HG02884 (cell line): ENCODE data around the gene HMBS.

Experiments used
- ATAC-seq: cut with Tn5 transposase; IDR thresholded peaks from one replicate; pipeline ENCODE4 v1.9.1; 2021; ENCODE audit warnings: mild to moderate bottlenecking, moderate library complexity; ENCODE audit not compliant: unreplicated experiment

Gene HMBS

GRCh38 chr11:119067371-119068222 lies 17.1 kb upstream of the HMBS start, which contains the start of gene VPS11:
Gene VPS11 (plus strand): TSS chr11:119067818. CDS start chr11:119067824, 6 bp downstream.
- peak; percentile 91 for ATAC-seq

DNA sequence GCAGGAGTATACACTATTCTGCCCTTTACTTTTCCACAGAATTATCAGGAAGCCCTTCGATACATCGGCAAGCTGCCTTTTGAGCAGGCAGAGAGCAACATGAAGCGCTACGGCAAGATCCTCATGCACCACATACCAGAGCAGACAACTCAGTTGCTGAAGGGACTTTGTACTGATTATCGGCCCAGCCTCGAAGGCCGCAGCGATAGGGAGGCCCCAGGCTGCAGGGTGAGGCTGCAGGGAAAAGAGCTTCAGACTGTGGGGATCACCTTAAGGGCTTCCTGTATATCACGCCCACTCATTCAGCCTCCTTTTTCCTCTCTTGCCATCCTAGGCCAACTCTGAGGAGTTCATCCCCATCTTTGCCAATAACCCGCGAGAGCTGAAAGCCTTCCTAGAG lies 6.8 kb upstream of the HMBS start:
- no peak for ATAC-seq

DNA sequence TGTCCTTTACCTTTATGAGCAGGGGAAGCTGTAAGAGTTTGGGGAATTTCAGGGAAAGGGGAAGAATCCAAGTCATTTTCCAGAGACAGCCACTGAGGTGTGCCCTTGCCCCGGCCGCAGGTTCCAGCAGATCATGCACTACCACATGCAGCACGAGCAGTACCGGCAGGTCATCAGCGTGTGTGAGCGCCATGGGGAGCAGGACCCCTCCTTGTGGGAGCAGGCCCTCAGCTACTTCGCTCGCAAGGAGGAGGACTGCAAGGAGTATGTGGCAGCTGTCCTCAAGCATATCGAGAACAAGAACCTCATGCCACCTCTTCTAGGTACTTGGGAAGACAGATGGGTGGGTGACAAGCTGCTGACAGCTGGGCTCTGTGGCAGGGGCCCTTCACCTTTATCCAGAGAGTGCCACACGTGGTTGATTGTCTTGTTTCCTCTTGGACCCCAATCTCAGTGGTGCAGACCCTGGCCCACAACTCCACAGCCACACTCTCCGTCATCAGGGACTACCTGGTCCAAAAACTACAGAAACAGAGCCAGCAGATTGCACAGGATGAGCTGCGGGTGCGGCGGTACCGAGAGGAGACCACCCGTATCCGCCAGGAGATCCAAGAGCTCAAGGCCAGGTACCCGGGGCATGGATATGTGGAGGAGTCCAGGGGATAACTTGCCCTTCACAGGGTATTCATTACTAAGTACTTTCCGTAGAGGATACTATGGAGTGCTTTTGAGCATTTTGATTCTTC lies 5.8 kb upstream of the HMBS start:
- no peak for ATAC-seq

DNA sequence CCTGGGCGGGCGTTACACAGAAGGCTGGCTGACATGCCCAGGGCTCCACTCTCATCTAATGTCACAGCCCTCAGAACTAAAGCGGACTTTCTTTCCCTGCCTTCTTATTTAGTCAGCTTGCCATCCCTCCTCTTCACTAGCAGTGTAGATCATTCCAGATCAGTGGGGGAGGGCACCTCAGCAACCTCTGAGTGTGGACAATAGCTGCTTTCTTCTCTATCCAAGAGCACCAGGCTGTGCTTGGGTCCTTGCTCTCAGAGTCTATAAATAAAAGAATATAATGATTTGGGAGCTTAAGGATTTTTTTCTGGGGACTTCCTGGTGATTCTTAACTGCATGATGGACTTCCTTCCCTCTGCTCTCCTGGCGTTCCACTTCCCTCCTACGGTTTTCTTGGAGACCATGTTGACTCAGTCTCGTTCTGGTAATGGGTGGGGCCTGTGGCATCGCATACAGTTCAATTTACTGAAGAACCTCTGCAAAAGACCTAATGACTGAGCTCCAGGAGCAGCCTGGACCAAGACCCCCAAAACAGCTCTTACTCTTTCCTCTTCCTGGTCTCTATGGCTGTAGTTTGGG lies 2.9 kb upstream of the HMBS start:
- ATAC-seq, result no peak

- peak; percentile 11 for ATAC-seq
These were observed 761 bp downstream of the HMBS start for GRCh38 chr11:119085437-119085847.

DNA sequence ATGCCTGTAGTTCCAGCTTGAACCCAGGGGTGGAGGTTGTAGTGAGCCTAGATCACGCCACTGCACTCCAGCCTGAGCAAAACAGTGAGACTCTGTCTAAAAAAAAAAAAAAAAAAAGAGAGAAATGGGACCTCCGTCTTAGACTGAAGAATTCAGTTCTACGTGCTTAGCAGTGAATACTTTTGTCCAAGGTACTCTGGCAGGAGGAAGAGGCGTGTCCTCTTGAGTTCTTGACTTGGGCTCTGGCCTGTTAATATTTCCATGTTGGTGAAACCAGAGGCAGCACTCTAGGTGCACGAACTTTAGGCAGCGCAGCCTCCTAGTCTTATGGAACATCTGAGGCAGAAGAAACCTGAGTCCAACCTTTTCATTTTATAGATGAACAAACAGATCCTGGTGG lies 2.4 kb downstream of the HMBS start:
- no peak for ATAC-seq

DNA sequence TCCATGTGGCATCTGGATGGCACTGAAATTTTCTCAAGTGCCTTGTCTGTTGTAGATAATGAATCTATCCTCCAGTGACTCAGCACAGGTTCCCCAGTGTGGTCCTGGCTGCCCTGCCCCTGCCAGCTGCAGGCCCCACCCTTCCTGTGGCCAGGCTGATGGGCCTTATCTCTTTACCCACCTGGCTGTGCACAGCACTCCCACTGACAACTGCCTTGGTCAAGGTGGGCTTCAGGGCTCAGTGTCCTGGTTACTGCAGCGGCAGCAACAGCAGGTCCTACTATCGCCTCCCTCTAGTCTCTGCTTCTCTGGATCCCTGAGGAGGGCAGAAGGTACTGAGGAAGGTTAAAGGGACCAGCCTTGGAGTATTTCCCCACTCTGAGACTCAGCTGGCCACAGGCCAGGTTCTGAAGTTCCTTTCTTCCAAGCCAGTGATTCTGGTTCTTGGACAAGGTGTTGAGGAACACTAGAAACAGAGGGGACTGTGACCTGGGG lies 3.1 kb downstream of the HMBS start:
- ATAC-seq, result no peak

DNA sequence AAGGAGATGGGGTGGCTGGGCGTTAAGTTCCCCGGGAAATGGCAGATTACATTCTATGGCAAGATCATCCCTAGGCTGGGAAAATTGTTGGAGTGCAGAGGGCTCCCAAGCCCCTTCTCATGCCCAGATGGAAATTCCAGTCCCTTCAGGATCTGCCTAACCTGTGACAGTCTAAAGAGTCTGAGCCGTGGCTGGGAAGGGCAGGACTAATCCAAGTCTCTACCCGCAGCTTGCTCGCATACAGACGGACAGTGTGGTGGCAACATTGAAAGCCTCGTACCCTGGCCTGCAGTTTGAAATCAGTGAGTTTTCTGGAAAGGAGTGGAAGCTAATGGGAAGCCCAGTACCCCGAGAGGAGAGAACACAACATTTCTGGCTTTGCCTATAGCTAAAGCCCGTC lies 3.7 kb downstream of the HMBS start:
- ATAC-seq, result no peak

GRCh38 chr11:119089319-119089718 lies 4.6 kb downstream of the HMBS start:
- no peak for ATAC-seq

- no peak for ATAC-seq
These were observed 6.5 kb downstream of the HMBS start for GRCh38 chr11:119091178-119091577.

DNA sequence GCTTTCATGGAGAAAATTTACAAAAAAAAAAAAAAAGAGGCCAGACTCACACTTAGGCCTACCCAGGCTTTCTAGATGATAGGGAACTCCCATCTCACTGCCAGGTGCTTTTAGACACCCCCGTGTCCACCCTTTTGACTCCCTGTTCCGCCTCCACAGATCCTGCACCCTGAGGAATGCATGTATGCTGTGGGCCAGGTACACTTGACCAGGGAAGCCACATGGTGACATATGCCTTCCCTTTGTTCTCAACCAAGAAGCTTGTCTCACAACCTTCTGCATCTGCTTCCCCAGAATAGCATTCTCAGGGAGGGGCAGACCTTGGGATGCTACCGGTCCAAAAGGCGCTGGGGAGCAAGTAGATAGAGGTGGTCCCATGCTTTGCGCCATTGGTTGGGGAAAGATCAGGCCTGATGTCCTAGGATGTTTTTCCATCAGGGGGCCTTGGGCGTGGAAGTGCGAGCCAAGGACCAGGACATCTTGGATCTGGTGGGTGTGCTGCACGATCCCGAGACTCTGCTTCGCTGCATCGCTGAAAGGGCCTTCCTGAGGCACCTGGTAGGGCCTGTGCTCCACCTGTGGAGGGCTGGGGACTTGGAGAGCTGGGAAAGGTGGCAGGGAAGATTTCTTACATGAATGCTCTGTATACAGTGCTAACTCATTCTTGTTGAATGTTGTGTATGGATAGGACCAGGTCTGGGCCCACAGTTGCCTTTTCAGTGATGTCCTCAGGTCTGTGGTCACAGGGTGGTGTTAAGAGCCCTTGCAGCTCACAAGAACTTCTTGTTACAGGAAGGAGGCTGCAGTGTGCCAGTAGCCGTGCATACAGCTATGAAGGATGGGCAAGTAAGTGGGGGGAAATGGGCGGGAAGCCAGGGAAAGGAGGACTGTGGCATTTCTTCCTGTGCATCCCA lies 7.5 kb downstream of the HMBS start:
- ATAC-seq, result no peak

DNA sequence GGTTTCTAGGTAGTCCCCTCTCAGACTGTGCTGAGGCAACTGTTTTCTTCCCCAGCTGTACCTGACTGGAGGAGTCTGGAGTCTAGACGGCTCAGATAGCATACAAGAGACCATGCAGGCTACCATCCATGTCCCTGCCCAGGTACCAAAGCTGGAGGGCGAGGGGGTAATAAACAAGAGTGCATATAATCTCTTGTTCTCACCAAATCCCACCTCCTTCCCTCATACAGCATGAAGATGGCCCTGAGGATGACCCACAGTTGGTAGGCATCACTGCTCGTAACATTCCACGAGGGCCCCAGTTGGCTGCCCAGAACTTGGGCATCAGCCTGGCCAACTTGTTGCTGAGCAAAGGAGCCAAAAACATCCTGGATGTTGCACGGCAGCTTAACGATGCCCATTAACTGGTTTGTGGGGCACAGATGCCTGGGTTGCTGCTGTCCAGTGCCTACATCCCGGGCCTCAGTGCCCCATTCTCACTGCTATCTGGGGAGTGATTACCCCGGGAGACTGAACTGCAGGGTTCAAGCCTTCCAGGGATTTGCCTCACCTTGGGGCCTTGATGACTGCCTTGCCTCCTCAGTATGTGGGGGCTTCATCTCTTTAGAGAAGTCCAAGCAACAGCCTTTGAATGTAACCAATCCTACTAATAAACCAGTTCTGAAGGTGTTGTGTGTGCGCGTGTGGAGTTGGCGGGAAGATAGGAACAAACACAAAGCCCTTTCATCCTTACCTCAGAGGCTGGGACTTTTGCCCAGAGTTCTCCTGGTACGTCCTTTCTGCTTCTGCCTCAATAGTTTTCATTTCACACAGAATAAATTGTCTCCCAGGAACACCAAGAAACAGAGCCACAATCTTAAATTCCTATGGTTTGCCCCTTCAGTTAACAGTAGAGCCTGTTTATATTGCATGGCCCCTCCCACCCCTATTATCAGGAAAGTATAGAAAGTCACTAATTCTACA lies 8.5 kb downstream of the HMBS start:
- no peak for ATAC-seq

- ATAC-seq, result peak; percentile 2
These were observed 9.5 kb downstream of the HMBS start for GRCh38 chr11:119093942-119094815.

GRCh38 chr11:119094816-119095065 lies 10.1 kb downstream of the HMBS start:
- peak; percentile 32 for ATAC-seq

- peak; percentile 82 for ATAC-seq
These were observed 10.6 kb downstream of the HMBS start for GRCh38 chr11:119095066-119095880.

- ATAC-seq, result no peak
These were observed 15.0 kb downstream of the HMBS start for GRCh38 chr11:119099711-119100110.

DNA sequence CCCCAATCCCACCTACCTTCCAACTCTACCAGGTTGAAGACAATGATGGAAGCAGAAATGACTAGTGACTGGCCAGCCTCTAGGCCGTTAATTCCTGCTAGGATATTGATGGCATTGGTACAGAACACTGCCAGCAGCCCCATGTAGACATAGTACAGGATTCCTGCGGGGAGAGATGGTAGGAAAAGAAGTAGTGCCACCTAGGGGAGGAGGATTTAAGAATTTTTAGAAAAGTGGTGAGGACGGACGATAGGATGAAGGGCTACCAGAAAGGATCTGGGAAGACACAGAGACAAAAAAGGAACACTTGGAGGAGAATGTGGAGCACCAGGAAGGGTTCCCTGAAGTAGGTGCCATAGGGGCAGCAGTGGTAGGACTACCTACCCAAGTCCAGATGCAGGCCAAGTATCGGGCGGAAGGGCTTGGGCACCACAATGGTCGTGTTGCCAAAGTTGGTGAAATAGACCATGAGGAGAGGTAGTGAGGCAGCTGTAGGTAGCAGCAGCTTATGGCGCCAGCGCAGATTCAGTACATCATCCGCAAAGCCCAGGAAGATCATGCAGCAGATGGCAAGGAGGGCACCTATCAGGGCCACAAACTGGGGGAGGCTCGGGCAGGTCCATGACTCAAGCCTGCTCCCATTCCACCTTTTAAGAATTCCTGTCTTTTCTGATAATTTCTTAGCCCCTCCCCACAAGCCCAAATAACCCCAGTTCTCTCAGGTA lies 15.7 kb downstream of the HMBS start:
- no peak for ATAC-seq
